GM19455 (cell line): ENCODE data around the gene SFN.
"Not testable (repeated sequence)": the region's sequence is repeated elsewhere in the genome, so short reads cannot be mapped to it uniquely, and the experiment has no call there.

Experiments used
- ATAC-seq: cut with Tn5 transposase; IDR thresholded peaks from one replicate; pipeline ENCODE4 v1.9.1; 2021; ENCODE audit not compliant: unreplicated experiment

SFN gene

GRCh38 chr1:26839339-26839722 lies 23.6 kb upstream of the SFN start:
- ATAC-seq, result peak; percentile 22

DNA sequence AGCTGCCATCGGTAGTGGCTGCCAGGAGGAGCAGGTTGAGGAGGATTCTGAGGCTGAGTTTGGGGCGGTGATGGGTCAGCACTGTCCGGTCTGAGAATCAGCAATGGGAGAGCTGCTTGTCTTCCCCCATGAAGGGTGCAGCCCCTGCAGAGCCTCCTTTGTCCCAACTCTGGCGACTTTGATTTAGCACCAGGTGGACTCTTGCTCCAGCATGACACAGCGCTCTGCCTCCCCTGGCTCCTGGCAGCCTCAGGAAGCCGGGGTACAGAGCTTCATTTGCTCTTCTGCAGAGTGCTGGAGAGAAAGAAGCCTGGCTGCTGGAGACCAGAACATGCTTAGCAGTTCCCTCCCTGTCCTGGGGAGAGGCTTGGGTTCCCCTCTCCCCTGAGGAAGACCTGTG lies 23.2 kb upstream of the SFN start:
- ATAC-seq, result no peak

- no peak for ATAC-seq
Observed at GRCh38 chr1:26844424-26845196, 18.3 kb upstream of the SFN start.

DNA sequence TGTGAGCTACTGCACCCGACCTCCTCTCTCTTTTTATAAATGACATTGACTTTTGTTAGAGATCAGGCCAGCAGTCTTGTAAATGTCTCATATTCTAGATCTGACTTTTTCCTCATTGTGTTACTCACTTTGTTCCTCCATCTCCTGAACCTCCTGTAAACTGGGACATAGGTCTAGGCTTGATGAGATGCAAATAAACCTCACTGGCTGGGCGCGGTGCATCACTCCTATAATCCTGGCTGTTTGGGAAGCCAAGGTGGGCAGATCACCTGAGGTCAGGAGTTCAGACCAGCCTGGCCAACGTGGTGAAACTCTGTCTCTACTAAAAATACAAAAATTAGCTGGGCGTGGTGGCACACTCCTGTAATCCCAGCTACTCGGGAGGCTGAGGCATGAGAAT lies 15.1 kb upstream of the SFN start:
- not testable (repeated sequence) for ATAC-seq

DNA sequence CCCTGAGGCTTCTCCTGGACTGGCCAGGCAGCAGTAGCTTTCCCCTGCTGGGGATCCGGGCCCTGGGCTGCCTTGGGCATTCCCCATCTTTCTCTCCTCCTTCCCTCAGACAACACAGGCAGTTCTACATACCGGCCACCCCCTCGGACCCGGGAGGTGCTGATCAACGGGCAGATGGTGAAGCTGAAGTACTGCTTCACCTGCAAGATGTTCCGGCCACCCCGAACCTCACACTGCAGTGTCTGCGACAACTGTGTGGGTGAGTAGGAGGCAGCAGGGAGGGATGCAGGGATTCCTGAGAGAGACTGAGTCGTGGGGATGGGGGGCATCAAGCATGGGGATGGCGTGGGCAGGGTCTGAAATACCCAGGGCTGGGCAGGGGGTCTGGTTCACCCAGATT lies 14.4 kb upstream of the SFN start:
- no peak for ATAC-seq

- ATAC-seq, result no peak
Observed at GRCh38 chr1:26848941-26849774, 13.8 kb upstream of the SFN start.

DNA sequence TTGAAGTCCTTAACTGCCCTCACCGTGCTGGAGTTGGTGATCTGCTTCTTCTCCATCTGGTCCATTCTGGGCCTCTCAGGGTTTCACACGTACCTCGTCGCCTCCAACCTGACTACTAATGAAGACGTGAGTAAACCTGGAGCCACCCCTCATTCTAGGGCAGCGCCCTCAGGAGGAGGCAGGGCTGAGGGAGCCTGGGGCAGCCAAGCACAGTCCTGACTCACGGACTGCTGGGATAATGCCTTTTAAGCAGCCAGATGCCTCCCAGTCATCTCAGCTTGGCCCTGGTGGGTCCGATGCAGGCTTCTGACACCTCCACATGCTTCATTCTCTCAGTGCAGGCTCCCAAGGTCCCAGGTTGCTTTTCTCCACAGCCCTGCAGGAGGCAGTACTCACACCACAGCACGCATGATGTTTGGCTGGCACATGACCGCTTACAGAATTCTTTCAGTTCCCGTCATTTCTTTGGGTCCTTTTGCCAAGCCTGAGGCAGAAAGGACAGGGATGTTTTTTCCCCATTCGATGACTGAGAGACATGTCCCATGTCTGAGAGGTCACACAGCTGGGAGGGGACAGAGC lies 11.8 kb upstream of the SFN start:
- no peak for ATAC-seq

DNA sequence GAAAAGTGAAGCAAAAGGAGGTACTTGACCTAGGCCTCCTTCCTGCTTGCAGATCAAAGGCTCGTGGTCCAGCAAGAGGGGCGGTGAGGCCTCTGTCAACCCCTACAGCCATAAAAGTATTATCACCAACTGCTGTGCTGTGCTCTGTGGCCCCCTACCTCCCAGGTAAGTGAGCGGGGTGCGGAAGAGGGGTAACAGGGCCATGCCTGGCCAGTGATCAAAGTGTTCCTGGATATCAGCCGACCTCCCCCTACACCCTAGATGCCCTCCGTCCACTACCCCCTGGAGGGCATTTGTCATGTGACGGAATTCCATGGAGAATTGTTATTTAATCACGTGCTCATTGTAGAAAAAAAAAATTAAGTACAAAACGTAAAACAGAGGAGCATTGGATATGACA lies 10.2 kb upstream of the SFN start:
- ATAC-seq, result no peak

- no peak for ATAC-seq
Observed at GRCh38 chr1:26853156-26853555, 9.8 kb upstream of the SFN start.

- ATAC-seq, result no peak
Observed at GRCh38 chr1:26853600-26853999, 9.3 kb upstream of the SFN start.

DNA sequence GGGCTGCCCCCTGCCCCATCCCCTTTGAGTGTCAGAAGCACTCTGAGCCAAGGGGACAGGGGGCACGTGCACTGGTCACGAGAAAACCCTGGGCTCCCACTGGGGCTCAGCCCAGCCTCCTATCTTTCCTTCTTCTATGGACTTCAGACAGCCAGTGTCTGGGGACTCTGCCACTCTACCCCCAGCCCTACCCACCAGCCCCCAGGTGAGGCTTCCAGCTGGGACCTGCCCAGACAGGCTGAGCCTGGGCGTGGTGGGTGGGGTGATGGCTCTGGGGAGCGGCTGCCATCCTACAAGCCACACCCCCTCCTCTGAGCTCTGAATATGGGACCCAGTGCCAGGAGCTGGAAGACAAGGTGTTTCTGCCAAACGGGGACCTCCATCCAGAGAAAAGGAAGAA lies 8.0 kb upstream of the SFN start:
- ATAC-seq, result no peak

DNA sequence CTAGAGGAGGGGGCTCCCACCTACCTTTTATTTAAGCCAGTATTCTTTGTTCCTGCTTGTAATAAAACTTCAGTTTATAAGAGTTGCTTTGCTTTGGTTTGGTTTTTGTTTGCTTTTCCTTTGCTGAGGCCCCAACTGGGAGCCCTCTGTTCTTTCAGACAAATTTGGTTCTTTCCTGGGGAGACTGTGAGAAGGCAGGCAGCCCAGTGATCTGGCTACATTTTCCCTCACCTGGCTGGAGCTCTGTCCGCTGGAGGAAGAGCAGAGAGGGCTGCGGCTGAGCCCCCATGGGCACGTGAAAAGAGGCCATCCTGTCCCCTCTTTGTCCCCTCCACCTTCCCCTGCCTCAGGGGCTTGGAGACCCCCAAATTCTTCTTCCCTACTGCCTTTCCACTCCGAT lies 7.3 kb upstream of the SFN start:
- ATAC-seq, result no peak

DNA sequence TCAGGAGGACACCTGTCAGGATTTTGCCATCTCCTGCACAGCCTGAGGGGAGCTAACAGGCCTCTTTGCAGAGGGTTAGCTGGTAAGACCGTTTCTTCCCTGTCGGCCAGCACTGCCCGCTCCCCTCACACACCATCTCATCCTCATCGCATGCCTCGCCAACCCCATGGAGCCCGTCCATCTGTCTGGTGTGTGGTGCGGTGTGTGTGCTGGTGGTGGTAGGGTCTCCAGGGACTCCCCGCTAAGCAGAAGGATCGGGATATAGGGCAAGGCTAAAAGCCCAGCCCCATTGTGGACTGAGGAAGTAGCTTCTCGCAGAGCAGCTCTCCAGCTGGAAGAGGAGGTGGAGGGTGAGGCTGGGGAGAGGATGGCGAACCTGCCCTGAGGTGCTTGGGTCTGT lies 6.8 kb upstream of the SFN start:
- no peak for ATAC-seq

- no peak for ATAC-seq
Observed at GRCh38 chr1:26856604-26857469, 6.1 kb upstream of the SFN start.

DNA sequence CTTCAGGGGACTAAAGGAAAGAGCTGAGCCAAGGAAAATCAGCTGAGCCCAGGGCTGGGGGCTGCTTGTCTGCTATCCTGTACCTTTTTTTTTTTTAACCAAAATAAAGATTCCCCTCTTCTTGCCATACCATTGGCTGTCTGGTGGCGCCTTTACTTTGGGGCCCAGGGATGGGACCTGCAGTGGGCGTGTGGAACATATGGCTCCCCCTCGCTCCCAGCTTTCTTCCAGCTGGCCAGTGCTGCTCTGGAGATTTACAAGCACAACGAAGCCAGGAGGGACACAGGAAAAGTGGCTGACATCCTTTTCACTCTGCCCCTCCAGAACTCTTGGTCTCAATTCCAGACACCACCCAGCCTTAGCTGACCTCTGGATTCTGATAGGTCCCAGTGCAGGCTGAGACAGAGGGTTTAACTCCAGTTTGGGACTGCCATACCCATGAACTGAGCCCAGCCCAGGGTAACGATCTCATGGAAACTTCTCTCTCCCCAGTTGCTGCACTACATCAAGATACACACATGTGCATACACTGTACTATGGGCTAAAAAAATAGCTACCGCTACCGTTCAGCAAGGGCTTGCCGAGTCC lies 5.4 kb upstream of the SFN start:
- ATAC-seq, result no peak

DNA sequence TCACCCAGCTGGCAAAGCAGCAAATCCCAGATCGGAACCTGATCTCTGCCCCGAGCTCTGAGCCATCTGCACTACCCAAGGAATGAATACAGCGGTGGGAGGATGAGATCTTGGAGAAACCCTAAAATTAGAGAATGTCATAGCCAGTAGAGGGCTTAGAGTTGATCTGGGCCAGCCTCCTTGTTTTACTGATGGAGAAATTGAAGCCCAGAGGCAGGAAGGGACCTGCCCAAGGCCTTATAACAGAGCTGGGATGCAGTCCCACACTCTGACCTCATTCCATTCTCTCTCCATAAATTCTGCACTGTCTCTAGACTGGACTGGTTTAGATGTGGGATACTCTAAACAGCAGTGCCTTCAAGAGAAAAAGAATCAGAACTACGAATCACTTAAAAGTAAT lies 4.8 kb upstream of the SFN start:
- ATAC-seq, result no peak

DNA sequence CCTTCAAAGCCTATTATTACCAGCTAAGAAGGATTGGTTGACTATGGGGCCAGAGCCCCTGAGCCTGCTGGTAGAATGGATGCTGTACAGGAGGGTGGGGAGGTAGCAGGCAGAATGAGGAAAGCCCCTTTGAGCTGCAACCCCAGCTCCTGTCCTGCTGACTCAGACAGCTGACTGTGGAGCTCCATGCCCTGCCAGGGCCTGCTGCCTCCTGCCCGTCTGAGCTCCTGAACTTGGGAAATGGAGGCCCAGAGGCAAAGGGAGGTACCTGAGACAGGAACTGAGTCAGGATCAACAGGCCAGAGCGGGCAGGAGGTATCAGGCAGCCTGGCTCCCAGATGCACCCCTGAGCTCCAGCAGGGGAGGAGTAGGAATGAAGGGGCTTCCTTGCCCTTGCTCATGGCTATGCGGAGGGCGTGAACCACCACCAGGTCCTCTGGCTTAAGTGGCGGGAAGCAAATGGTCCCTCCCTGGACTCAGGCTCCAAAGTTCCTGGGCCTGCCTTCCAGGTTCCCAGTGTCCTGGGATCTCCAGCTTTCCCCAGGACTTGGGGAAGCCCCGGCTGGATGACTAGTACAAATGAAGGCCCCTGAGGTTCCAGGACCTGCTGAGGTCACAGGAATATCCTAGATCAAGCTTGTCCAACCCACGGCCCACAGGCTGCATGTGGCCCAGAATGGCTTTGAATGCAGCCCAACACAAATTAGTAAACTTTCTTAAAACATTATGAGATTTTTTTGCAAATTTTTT lies 3.9 kb upstream of the SFN start:
- ATAC-seq, result no peak

DNA sequence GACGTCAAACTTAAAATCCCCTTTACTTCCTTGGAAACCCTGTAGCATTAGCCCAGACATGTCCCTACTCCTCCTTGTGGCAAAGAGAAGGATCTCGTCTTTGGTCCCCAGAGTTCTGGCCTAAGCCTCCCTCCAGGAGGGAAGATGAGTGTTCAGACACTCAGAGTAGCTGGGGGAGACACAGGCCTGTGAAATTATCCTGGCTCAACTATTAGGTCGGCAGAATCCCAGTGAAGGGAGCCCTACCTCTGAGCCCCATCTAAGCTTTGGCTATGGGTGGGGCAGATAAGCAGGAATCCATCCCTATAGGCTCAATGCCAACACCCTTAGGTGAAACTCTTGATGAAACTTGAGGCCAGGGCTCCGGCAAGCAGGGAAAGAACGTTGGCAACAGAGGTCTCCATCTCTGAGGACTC lies 1.7 kb upstream of the SFN start:
- ATAC-seq, result no peak

- no peak for ATAC-seq
Observed at GRCh38 chr1:26861889-26862378, 1.0 kb upstream of the SFN start.

DNA sequence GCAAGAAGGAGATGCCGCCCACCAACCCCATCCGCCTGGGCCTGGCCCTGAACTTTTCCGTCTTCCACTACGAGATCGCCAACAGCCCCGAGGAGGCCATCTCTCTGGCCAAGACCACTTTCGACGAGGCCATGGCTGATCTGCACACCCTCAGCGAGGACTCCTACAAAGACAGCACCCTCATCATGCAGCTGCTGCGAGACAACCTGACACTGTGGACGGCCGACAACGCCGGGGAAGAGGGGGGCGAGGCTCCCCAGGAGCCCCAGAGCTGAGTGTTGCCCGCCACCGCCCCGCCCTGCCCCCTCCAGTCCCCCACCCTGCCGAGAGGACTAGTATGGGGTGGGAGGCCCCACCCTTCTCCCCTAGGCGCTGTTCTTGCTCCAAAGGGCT lies 732 bp downstream of the SFN start:
- no peak for ATAC-seq
